K562 (cell line): ENCODE results near the gene TDO2.

Experiments used
- CHD2 ChIP-seq: IDR thresholded peaks from 2 replicates; pipeline ENCODE4 v1.6.1; 2011; ENCODE audit warnings: low read depth, low read length
- NCOA1 ChIP-seq: fragments of 450-650 bp; IDR thresholded peaks from 2 replicates; pipeline ENCODE4 v1.6.1; 2016; ENCODE audit warnings: low read depth
- POLR2A ChIP-seq: fragments of 450-650 bp; conservative IDR thresholded peaks from 2 replicates; pipeline ENCODE4 v1.6.1; 2016
- SMARCA5 ChIP-seq: fragments of 450-650 bp; IDR thresholded peaks from 2 replicates; pipeline ENCODE4 v1.6.1; 2016
- TOE1 ChIP-seq, 2 experiments: fragments of 450-650 bp in 1 of 2; sonication (generic) in 1 of 2; formaldehyde crosslinking in 1 of 2; IDR thresholded peaks; 2 replicates each; pipeline versions ENCODE4 v1.7.1 to v1.8.0; 2016 to 2022; ENCODE audit warnings: borderline replicate concordance in 2 of 2, mild to moderate bottlenecking in 2 of 2, antibody characterized with exemption in 1 of 2, inconsistent platforms in 1 of 2, low read depth in 1 of 2, missing genetic modification reagents in 1 of 2, moderate library complexity in 1 of 2
- YY1 ChIP-seq, 3 experiments: IDR thresholded peaks; 2 replicates each; pipeline ENCODE4 v1.6.1; 2011; ENCODE audit warnings: low read length in 2 of 3, mild to moderate bottlenecking in 2 of 3, moderate library complexity in 2 of 3, borderline replicate concordance in 1 of 3, control low read depth in 1 of 3, low read depth in 1 of 3; ENCODE audit not compliant: insufficient read depth in 3 of 3, insufficient replicate concordance in 2 of 3, control insufficient read depth in 1 of 3, insufficient read length in 1 of 3; ENCODE audit errors: extremely low read depth in 1 of 3
- ZFX ChIP-seq: sonication (generic); formaldehyde crosslinking; IDR thresholded peaks from 2 replicates; pipeline ENCODE4 v1.8.0; 2022; ENCODE audit warnings: mild to moderate bottlenecking, missing genetic modification reagents, moderate library complexity
- ZNF644 ChIP-seq: fragments of 200-800 bp; sonication (Bioruptor generic); IDR thresholded peaks from 2 replicates; pipeline ENCODE4 v1.6.1; 2016; ENCODE audit warnings: low read depth, missing genetic modification characterization, missing compliant biosample characterization

DNA sequence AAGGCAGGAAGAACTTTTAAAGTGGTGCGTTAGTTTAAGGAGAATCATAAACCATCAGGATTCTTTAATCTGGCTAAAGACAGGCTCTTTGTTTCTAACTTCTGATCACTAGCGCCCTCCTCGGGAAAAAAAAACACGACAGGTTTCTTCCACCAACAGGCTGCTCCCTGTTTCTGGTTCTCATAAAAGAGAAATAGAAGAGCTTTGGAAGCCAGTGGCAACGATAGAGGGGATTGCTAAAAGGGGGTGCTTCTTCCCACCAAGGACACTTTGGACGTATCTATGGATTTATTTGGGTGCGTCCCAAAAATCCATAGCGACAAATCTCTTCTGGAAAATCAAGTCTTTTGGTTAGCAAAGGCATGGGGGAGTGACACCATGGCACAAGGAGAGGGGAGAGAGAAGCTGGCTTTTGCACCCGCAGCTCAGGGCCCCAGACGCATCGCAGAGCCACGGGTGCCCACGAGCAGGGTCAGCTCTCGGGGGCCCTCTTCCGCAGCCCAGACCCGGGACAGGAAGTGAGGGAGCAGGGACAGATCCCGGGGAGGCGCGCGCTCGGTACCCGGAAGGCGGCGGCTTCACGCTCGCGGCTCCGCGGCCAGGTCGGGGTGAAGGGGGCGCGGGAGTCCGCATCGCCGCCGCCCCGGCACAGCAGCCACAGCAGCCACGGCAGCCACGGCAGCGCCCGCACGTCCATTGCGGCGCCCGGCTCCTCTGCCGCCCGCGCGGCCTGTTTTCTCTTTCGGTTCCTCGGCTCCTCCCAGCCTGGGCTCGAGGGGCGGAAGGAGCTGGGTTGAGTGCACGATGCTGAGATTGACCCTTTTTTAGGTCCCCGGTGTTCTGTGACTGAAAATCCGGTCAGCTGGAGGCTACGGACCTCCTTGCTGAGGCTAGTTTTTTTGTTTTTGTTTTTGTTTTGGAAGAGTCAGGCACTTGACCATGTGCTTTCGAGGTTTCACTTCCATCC, 49.9 kb downstream of the TDO2 start, which contains the start of gene CTSO:
- TF ChIP-seq POLR2A (no peak), ZFX (CRISPR knock-in tag) (peak; percentile 46; the same call in 1 of the 2 replicates), CHD2 (no peak), ZNF644 (tag) (no peak), TOE1 (IDR thresholded peaks at IDR 0.05; ENCODE audit: borderline replicate concordance) (no peak), TOE1 (CRISPR knock-in tag; IDR thresholded peaks at IDR 0.05; ENCODE audit: borderline replicate concordance, low read depth) (no peak), SMARCA5 (no peak), YY1 (IDR thresholded peaks at IDR 0.05; ENCODE audit: borderline replicate concordance in 1 of 3, control insufficient read depth in 1 of 3, extremely low read depth in 1 of 3, insufficient read depth in 3 of 3, insufficient read length in 1 of 3, insufficient replicate concordance in 2 of 3, low read depth in 1 of 3, low read length in 2 of 3) (no peak), NCOA1 (no peak)
